Left renal cortex interstitium (tissue), 4 donors: ENCODE measurements around the gene THAP9. TPM values are rescaled to one million over a fixed set of nuclear protein-coding genes. Genes with fewer than 3 reads are reported as not detected.
"Not testable (repeated sequence)": the region's sequence is repeated elsewhere in the genome, so short reads cannot be mapped to it uniquely, and the experiment has no call there.

ENCODE experiments used
- DNase-seq, 4 donors: peaks; one replicate each; pipeline ENCODE4 v3.0.0-alpha.2; 2013; ENCODE audit warnings: low read depth in 4 of 4, low spot score in 2 of 4, missing footprints in 1 of 4
- polyA plus RNA-seq, 4 donors: library from polyadenylated mRNA; unstranded; fragments of 120-200 nt; gene quantifications; one replicate each; pipeline ENCODE4 v1.2.1, GENCODE V29; 2013; ENCODE audit not compliant: insufficient read length in 4 of 4

THAP9 gene
- polyA plus RNA-seq, 4 donors: 9.0 to 13.7 (median 11.3) TPM

GRCh38 chr4:82893942-82894341, 6.6 kb upstream of the THAP9 start:
- DNase-seq: no peak

GRCh38 chr4:82896755-82897154, 3.8 kb upstream of the THAP9 start:
- no peak for DNase-seq

- no peak for DNase-seq
Observed at GRCh38 chr4:82898322-82899243, 2.0 kb upstream of the THAP9 start.

- DNase-seq: peak in 1 of 4 donors; percentile 52
Observed at GRCh38 chr4:82899374-82900065, 1.0 kb upstream of the THAP9 start.

GRCh38 chr4:82900066-82900410, 497 bp upstream of the THAP9 start:
- DNase-seq: no peak

- peak in 1 of 4 donors; percentile 83 for DNase-seq
Observed at GRCh38 chr4:82901183-82901718, 716 bp downstream of the THAP9 start.

- no peak for DNase-seq
Observed at GRCh38 chr4:82903737-82904136, 3.2 kb downstream of the THAP9 start.

GRCh38 chr4:82905205-82905604, 4.7 kb downstream of the THAP9 start:
- no peak for DNase-seq

- DNase-seq: no peak
Observed at GRCh38 chr4:82906469-82906868, 5.9 kb downstream of the THAP9 start.

- DNase-seq: no peak
Observed at GRCh38 chr4:82909326-82909725, 8.8 kb downstream of the THAP9 start.

- DNase-seq: no peak
Observed at GRCh38 chr4:82913305-82913704, 12.8 kb downstream of the THAP9 start.

GRCh38 chr4:82913968-82914367, 13.4 kb downstream of the THAP9 start:
- not testable (repeated sequence) for DNase-seq

- DNase-seq: no peak
Observed at GRCh38 chr4:82918091-82918490, 17.6 kb downstream of the THAP9 start.

- no peak for DNase-seq
Observed at GRCh38 chr4:82919386-82919785, 18.9 kb downstream of the THAP9 start.

- no peak for DNase-seq
Observed at GRCh38 chr4:82921795-82922194, 21.3 kb downstream of the THAP9 start.

GRCh38 chr4:82930848-82931755, 30.6 kb downstream of the THAP9 start:
- DNase-seq: no peak

GRCh38 chr4:82934441-82934840, 33.9 kb downstream of the THAP9 start:
- no peak for DNase-seq

- DNase-seq: no peak
Observed at GRCh38 chr4:82939414-82939813, 38.9 kb downstream of the THAP9 start.

GRCh38 chr4:82947498-82947897, 47.0 kb downstream of the THAP9 start:
- DNase-seq: no peak

GRCh38 chr4:82948647-82949204, 48.2 kb downstream of the THAP9 start:
- DNase-seq: no peak
